Spleen (tissue), 7 donors: Measurements from ENCODE around the gene HOXC6.

Source experiments
- CTCF ChIP-seq, 11 experiments: fragments of 200-600 bp in 7 of 11; fragments of 450-650 bp in 4 of 11; sonication (generic) in 4 of 11; IDR thresholded peaks in 8 of 11; conservative IDR thresholded peaks in 3 of 11; 1 replicate in 7 of 11; 2 replicates in 4 of 11; pipeline versions ENCODE4 v1.4.0 to v1.8.0; 2016 to 2021; ENCODE audit warnings: antibody characterized with exemption in 11 of 11, inconsistent platforms in 4 of 11, mild to moderate bottlenecking in 1 of 11
- POLR2A ChIP-seq, 3 donors: fragments of 450-650 bp; IDR thresholded peaks; one replicate each; pipeline ENCODE4 v1.5.1; 2017; ENCODE audit warnings: antibody characterized with exemption in 3 of 3, mild to moderate bottlenecking in 1 of 3
- donor health status: DM: no; HTN: no; CAD: no; lungs with moderate emphysema.
- donor health status: DM: no; HTN: no; CAD: no.
- donor health status: DM: no; HTN: no; CAD: no.

DNA sequence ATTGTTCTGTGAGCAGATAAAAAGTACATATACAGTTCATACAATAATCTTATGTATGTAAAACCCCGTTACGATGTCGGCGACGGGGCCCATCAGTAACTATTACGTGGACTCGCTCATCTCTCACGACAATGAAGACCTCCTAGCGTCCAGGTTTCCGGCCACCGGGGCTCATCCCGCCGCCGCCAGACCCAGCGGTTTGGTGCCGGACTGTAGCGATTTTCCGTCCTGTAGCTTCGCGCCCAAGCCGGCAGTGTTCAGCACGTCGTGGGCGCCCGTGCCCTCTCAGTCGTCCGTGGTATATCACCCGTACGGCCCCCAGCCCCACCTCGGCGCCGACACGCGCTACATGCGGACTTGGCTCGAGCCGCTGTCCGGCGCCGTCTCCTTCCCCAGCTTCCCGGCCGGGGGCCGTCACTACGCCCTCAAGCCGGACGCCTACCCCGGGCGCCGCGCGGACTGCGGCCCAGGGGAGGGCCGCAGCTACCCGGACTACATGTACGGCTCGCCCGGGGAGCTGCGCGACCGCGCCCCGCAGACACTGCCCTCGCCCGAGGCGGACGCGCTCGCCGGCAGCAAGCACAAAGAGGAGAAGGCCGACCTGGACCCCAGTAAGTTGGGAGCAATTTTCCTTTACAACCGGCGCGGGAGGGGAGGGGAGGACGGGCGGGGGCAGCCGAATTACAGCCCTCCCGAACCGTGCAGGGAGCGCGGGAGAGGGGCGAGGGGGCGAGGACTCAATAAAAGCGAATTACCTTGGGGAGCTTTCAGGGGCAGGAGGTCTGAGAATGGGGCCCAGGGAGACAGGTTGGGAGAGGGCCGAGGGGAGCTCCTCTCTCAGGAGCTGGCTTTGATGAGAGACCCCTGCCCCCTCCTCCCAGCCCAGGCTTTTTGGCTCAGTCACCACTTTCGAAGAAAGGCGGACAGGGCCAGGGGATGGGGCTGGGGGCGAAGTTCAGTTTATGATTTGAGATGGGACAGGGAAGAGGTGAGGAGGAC, 27.8 kb upstream of the HOXC6 start, which contains the start of gene HOXC9:
- no peak for TF ChIP-seq CTCF (IDR thresholded peaks at IDR 0.05 in 8 of 11, conservative IDR thresholded peaks at IDR 0.05 in 3 of 11)
- no peak for TF ChIP-seq POLR2A (IDR thresholded peaks at IDR 0.05)
